PC-9 (cell line): ENCODE data around the gene TMCO4.

ENCODE experiments used
- CTCF ChIP-seq: fragments of 200-600 bp; sonication (generic); conservative IDR thresholded peaks from 2 replicates; pipeline ENCODE4 v1.6.1; 2017; ENCODE audit warnings: mixed run types, antibody characterized with exemption, mild to moderate bottlenecking, moderate library complexity
- EZH2 ChIP-seq: fragments of 200-600 bp; sonication (generic); IDR thresholded peaks from 2 replicates; pipeline ENCODE4 v1.8.0; 2017; ENCODE audit warnings: antibody characterized with exemption, low read depth

GRCh38 chr1:19828546-19828945, 28.8 kb upstream of the TMCO4 start:
- TF ChIP-seq CTCF (no peak), EZH2 (no peak)
